Retinal pigment epithelial cell (primary cell): ENCODE data around the gene COL6A5.

Experiments used
- DNase-seq: peaks from one replicate; pipeline ENCODE4 v3.0.0-alpha.2; 2010; ENCODE audit warnings: low read depth
- H3K4me3 ChIP-seq: 2 replicates; pipeline ENCODE4 v1.5.1; 2011; ENCODE audit warnings: mild to moderate bottlenecking, low read length, control low read depth, moderate library complexity
- TF ChIP-seq, protein P1 (sequence below): conservative IDR thresholded peaks from 2 replicates; pipeline ENCODE4 v1.5.1; 2011; ENCODE audit warnings: low read depth, low read length, control low read depth, inconsistent platforms

Gene COL6A5

DNA sequence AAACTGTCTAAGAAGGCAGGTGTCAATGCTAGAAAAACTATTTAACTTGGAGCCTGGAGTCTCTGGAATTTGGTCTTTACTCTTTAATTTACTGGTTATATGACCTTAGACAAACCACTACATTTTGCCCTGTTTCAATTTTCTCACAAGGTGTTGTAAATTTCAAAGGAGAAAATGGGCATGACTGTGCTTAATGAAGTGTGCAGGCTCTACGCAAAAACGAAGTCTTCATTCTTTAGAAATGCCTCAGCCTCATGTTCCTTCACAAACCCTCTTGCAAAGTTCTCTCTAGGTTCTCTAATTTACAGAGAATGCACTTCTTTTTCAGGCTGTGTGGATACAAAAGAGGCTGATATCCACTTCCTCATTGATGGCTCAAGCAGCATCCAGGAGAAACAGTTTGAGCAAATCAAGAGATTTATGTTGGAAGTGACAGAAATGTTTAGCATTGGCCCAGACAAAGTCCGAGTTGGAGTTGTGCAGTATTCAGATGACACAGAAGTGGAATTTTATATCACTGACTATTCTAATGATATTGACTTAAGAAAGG, 39.1 kb downstream of the COL6A5 start:
- no peak for DNase-seq
- no peak overlapping the region for H3K4me3 ChIP-seq
- TF ChIP-seq, protein P1, sequence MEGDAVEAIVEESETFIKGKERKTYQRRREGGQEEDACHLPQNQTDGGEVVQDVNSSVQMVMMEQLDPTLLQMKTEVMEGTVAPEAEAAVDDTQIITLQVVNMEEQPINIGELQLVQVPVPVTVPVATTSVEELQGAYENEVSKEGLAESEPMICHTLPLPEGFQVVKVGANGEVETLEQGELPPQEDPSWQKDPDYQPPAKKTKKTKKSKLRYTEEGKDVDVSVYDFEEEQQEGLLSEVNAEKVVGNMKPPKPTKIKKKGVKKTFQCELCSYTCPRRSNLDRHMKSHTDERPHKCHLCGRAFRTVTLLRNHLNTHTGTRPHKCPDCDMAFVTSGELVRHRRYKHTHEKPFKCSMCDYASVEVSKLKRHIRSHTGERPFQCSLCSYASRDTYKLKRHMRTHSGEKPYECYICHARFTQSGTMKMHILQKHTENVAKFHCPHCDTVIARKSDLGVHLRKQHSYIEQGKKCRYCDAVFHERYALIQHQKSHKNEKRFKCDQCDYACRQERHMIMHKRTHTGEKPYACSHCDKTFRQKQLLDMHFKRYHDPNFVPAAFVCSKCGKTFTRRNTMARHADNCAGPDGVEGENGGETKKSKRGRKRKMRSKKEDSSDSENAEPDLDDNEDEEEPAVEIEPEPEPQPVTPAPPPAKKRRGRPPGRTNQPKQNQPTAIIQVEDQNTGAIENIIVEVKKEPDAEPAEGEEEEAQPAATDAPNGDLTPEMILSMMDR = no peak

DNA sequence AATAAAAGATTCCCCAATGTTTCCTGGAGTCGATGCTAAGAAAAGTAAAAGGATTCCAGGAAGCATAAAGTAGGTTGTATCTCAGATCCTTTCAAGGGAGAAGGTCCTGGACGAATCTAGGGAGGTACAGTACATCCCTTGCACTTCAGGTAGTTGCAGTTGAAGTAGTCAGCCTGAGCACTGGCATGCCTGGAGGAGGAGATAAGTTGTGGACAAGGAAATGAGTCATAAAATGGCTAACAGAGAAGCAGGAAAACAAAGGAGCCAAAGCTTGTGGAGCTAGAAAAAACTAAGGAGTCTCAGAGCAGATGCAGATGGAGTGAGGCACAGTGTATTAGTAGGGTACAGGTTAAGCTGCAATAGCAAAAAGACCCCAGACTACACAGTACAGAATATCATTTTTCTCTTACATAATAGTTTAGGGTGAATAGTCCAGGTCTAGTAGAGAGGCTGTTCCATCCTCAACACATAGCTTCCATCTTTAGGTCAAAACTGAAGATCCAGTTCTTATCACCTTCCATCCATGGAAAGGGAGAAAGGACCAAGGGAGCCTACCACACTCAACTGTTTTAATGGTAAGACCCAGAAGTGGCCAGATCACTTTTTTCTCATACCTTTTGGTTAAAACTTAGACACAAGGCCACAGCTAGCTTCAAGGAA, 41.3 kb downstream of the COL6A5 start:
- TF ChIP-seq, protein P1 = no peak
- no peak overlapping the region for H3K4me3 ChIP-seq
- no peak for DNase-seq

DNA sequence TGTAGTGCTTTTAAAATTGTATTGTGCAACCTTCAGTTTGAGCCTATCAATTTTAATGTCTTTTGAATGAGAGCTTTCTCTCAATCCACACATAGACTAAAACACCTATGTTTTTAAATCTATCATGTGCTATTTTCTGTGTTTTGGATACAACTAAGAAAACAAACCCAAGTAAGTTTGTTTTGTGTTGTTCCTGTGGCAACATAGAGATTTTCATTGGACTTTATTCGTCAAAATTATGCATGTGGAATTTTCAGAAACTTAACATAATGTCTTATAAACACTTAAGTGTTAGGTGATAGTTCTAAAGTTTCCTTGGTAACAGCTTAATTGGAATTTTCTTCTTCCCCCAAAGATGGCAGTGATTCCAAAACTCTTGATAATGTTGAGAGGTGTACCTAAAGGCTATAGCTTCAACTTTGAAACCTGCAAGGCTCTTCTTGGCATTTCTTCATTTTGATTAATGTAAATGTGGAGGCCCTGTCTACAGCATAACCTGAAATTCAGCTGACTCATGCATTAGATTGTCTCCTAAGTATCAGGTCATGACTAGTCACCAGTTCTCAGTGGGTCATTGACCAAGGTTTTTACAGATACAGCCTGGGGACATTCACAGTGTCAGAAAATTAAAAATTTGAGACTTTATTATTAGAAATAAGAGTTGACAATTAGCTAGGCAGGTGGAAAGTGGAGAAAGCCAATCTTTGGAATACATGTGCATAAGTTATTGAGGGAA, 44.4 kb downstream of the COL6A5 start:
- TF ChIP-seq, protein P1 = no peak
- no peak overlapping the region for H3K4me3 ChIP-seq
- no peak for DNase-seq

DNA sequence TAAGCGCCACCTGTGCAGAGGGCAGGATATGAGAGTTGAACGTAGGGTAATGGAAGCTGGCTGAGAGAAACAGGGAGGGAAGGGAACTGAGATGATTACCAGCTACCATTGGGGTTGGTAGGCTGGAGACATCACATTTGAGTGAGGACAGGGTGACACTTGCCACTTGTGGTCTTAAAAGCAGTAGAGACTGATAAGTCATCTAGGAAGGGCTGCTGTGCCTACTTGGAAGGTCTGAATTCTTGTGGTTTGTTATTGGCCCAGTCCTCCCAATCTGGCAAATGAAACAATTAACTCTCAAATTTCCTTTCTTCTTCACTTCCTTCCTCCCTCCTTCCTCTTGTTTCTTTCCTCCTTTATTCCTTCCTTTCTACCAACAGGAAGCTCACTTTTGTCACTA, 46.8 kb downstream of the COL6A5 start:
- TF ChIP-seq, protein P1 = no peak
- H3K4me3 ChIP-seq = no peak overlapping the region
- DNase-seq = no peak

DNA sequence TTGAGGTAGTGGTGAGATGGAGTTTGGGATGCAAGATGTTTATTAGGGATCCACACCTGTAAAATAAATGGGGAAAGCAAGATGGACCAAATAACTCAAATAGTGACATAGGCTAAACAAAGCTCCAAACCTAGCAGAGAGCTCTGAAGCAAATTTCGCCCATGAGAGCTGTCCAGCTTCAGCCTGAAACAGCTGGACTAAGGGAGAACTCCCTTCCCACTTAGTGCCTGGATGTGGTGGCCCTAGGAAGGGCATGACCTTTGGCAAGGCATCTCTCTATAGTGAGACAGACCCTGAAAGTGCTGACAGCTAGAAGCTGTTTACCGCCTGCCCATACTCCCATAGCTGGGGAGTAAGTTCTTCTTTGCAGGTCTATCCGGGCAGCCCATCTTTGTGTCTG, 48.1 kb downstream of the COL6A5 start:
- H3K4me3 ChIP-seq = no peak overlapping the region
- DNase-seq = no peak
- TF ChIP-seq, protein P1 = no peak

DNA sequence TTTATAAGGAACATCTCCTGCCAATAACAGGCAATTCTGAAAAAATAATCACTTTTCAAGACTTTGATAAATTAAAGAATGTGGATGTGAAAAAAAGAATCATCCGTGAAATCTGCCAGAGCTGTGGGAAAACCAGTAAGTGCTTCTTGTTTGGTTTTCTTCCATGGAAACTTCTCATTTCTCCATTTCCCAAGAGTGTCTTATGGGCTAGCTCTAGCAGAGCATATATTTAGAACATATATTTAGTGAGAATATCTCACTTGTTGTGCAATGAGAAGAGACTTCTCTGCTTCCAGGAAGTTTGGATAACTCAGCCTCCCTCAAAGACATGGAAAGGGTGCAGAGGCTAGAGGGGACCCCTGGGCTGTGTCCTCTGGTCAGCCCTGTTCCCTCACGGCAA, 49.9 kb downstream of the COL6A5 start:
- TF ChIP-seq, protein P1 = no peak
- DNase-seq = no peak
- H3K4me3 ChIP-seq = no peak overlapping the region
